ENCODE data around the gene UCN2.

The UCN2 gene

GRCh38 chr3:48567090-48567489 is 3.5 kb upstream of the UCN2 start:
- TF ChIP-seq CTCF (IDR thresholded peaks at IDR 0.05; ENCODE audit: extremely low read depth, missing control alignments), result no peak

GRCh38 chr3:48566401-48566760 is 2.8 kb upstream of the UCN2 start:
- no peak for DNase-seq (ENCODE audit: low spot score)

More at GRCh38 chr3:48567090-48567489, 3.5 kb upstream of the UCN2 start:
- no peak for DNase-seq (ENCODE audit: low spot score)

GRCh38 chr3:48565591-48566400 is 2.2 kb upstream of the UCN2 start:
- DNase-seq (ENCODE audit: low spot score), result no peak
- no peak for TF ChIP-seq CTCF (IDR thresholded peaks at IDR 0.05; ENCODE audit: extremely low read depth, missing control alignments)

More at GRCh38 chr3:48566401-48566760, 2.8 kb upstream of the UCN2 start:
- TF ChIP-seq CTCF (IDR thresholded peaks at IDR 0.05; ENCODE audit: extremely low read depth, missing control alignments), result no peak

GRCh38 chr3:48565186-48565585 is 1.6 kb upstream of the UCN2 start:
- TF ChIP-seq CTCF (IDR thresholded peaks at IDR 0.05; ENCODE audit: extremely low read depth, missing control alignments), result no peak
- no peak for DNase-seq (ENCODE audit: low spot score)

GRCh38 chr3:48564667-48565066 is 1.1 kb upstream of the UCN2 start:
- no peak for TF ChIP-seq CTCF (IDR thresholded peaks at IDR 0.05; ENCODE audit: extremely low read depth, missing control alignments)
- no peak for DNase-seq (ENCODE audit: low spot score)

- no peak for DNase-seq (ENCODE audit: low spot score)
- no peak for TF ChIP-seq CTCF (IDR thresholded peaks at IDR 0.05; ENCODE audit: extremely low read depth, missing control alignments)
Observed at GRCh38 chr3:48564022-48564421, 441 bp upstream of the UCN2 start.

GRCh38 chr3:48562367-48563095 is 1.1 kb downstream of the UCN2 start:
- TF ChIP-seq CTCF (IDR thresholded peaks at IDR 0.05; ENCODE audit: extremely low read depth, missing control alignments), result no peak
- no peak for DNase-seq (ENCODE audit: low spot score)

Data from GM20000 (cell line).